PC-3 (cell line): ENCODE results near the gene DIS3L2.

Experiments
- CTCF ChIP-seq: fragments of 300-600 bp; sonication (generic); conservative IDR thresholded peaks from 2 replicates; pipeline ENCODE4 v1.5.1; 2017; ENCODE audit warnings: antibody characterized with exemption, low read depth, mild to moderate bottlenecking, low read length
- EZH2 ChIP-seq: fragments of 300-600 bp; sonication (generic); IDR thresholded peaks from one replicate; pipeline ENCODE4 v1.6.1; 2017; ENCODE audit warnings: antibody characterized with exemption, mild to moderate bottlenecking, low read length; ENCODE audit not compliant: unreplicated experiment

GRCh38 chr2:232139171-232139594 is 177.7 kb downstream of the DIS3L2 start:
- no peak for TF ChIP-seq CTCF
- no peak for TF ChIP-seq EZH2
